T-helper 17 cell (primary cell): Measurements from ENCODE around the gene HS6ST2. TPM values are rescaled to one million over a fixed set of nuclear protein-coding genes. Genes with fewer than 3 reads are reported as not detected.

ENCODE experiments used
- ATAC-seq: fragments of 150-1000 bp; cut with Tn5 transposase; 2 replicates; pipeline ENCODE4 v1.10.0; 2021; ENCODE audit warnings: mild to moderate bottlenecking, moderate library complexity
- DNase-seq, 3 donors: peaks; one replicate each; pipeline versions ENCODE4 v3.0.0 to v3.0.0-alpha.2; 2020 to 2021
- H3K9me3 ChIP-seq: one replicate; pipeline ENCODE4 v1.7.0; 2013; ENCODE audit warnings: low read length, mild to moderate bottlenecking; ENCODE audit not compliant: control insufficient read depth, poor library complexity, severe bottlenecking
- H3K27ac Mint-ChIP-seq: one replicate; pipeline ENCODE4 v1.8.0; 2022; ENCODE audit warnings: mild to moderate bottlenecking, moderate library complexity, mixed read lengths
- H3K27me3 Mint-ChIP-seq: one replicate; pipeline ENCODE4 v1.8.0; 2022; ENCODE audit warnings: mixed read lengths
- H3K36me3 Mint-ChIP-seq: one replicate; pipeline ENCODE4 v1.8.0; 2022; ENCODE audit warnings: low read depth, mixed read lengths
- H3K4me1 Mint-ChIP-seq: one replicate; pipeline ENCODE4 v1.8.0; 2022; ENCODE audit warnings: mild to moderate bottlenecking, mixed read lengths
- H3K4me3 Mint-ChIP-seq: one replicate; pipeline ENCODE4 v1.8.0; 2022; ENCODE audit warnings: mild to moderate bottlenecking, moderate library complexity, mixed read lengths
- total RNA-seq, 4 donors: library from RNA in 2 of 4; stranded (reverse) in 2 of 4; gene quantifications; one replicate each; pipeline ENCODE4 v1.2.3 and lab custom pipeline; 2022 to 2026

HS6ST2 gene
- total RNA-seq, 2 donors from 2014 or later, result not detected

DNA sequence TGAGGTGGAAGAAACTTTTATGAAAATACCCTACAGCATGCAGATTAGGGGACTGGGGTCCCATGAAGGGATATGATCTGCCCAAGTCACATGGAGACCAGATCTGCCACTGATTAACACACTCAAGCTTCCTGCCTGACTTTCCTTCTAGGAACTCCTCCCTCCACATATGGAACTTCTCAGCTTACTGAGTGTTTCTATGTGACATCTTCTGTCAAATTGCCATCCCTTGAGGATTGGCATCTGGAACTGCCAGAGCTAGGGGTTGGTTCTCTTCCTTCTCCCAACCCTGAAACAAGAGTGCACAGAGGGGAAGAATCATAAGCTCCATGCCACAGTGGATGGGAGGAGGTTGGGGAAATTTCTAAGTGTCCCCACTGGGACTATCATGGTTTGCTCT lies 319.0 kb downstream of the HS6ST2 start:
- no peaks in the 10 kb centered on the region for H3K36me3 Mint-ChIP-seq
- DNase-seq (no peak), ATAC-seq (no peak)
- H3K4me1 Mint-ChIP-seq, result no peaks in the 10 kb centered on the region
- H3K27me3 Mint-ChIP-seq, result no peaks in the 10 kb centered on the region
- H3K27ac Mint-ChIP-seq, result no peak overlapping the region
- H3K9me3 ChIP-seq, result no peaks in the 10 kb centered on the region
- no peak overlapping the region for H3K4me3 Mint-ChIP-seq

DNA sequence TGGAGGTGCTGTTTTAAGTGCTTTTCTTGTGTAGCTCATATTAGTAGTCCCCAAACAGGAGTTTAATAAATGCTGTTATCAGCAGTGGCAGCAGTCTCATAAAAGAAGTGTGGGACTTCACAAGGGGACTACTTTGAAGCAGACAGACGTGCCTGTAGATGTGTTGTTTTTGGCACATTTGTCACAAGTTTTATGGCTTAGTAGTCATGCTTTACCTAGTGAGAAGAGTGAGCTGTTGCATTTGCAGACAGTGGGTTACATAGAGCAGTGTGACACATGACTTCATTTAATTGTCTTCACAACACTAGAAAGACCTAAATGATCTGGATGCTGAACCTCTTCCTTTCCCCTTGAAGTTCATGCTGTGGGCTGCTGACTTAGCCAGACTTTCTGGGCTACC lies 320.1 kb downstream of the HS6ST2 start:
- Mint-ChIP-seq H3K27ac (no peak overlapping the region), H3K4me1 (no peaks in the 10 kb centered on the region), H3K36me3 (no peaks in the 10 kb centered on the region), H3K4me3 (no peak overlapping the region), H3K27me3 (no peaks in the 10 kb centered on the region)
- ATAC-seq, result no peak
- DNase-seq, result no peak
- no peaks in the 10 kb centered on the region for H3K9me3 ChIP-seq

DNA sequence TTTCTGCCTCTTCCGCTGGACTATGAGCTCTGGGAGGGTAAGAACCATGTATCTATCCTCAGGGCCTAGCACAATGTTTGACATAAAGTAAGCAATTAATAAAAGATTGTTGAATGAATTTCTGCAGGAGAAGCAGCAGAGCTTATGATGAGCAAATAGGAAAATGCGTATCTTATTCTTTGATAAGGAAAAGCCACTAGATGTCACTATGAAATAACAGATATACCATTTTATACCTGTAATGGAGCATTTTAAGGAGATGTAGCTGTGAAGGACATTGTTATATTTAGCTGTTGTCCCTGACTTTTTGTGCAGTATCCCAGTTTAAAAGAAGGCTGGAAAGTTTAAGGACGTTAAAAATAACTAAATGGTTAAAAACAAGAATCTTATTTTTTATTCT lies 322.3 kb downstream of the HS6ST2 start:
- Mint-ChIP-seq H3K4me3 (no peak overlapping the region), H3K4me1 (no peaks in the 10 kb centered on the region), H3K27me3 (no peaks in the 10 kb centered on the region), H3K27ac (no peak overlapping the region), H3K36me3 (no peaks in the 10 kb centered on the region)
- no peaks in the 10 kb centered on the region for H3K9me3 ChIP-seq
- no peak for ATAC-seq
- DNase-seq, result no peak

- Mint-ChIP-seq H3K27ac (no peak overlapping the region), H3K36me3 (no peaks in the 10 kb centered on the region), H3K27me3 (no peaks in the 10 kb centered on the region), H3K4me1 (no peaks in the 10 kb centered on the region), H3K4me3 (no peak overlapping the region)
- ATAC-seq (no peak), DNase-seq (no peak)
- H3K9me3 ChIP-seq, result no peaks in the 10 kb centered on the region
Observed at GRCh38 chrX:132634521-132634920, 323.9 kb downstream of the HS6ST2 start.

DNA sequence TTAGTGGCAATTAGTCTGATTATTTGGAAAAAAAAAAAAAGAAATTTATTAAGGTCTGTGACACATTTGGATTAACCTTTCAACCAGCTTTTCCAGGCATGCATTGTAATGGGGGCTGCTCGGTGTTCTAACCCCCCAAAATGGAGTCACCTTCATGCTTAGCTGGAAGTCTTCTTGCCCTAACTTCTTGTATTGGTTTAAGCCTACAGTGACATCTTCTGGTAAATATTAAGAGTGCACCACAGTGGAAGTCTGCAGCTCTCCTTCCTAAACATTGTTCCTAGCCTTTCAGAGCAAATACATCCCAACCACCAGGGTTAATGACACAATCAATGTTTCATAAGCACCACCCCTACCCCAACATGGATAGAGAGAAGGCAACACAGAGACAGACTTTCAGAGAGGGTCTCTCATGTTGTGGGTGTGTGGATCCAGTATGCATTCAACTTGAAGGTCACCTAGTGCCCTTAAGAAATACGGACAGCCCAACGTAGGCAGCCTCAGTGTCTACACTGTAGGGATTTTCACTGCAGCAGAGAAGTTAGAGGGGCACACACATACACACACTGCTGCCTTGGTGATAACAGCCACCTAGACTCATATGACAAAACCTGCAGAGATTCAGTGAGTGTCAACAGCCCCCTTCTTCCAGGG lies 326.7 kb downstream of the HS6ST2 start:
- ATAC-seq (peak; percentile 41), DNase-seq (no peak)
- no peak overlapping the region for H3K4me3 Mint-ChIP-seq

GRCh38 chrX:132624466-132624865 lies 334.0 kb downstream of the HS6ST2 start:
- Mint-ChIP-seq H3K4me1 (no peaks in the 10 kb centered on the region), H3K27ac (no peak overlapping the region), H3K4me3 (no peak overlapping the region), H3K36me3 (no peaks in the 10 kb centered on the region), H3K27me3 (no peaks in the 10 kb centered on the region)
- no peaks in the 10 kb centered on the region for H3K9me3 ChIP-seq
- no peak for DNase-seq
- no peak for ATAC-seq

More for the DNA sequence above, 326.7 kb downstream of the HS6ST2 start:
- H3K27me3 Mint-ChIP-seq, result no peaks in the 10 kb centered on the region
- no peaks in the 10 kb centered on the region for H3K4me1 Mint-ChIP-seq
- no peaks in the 10 kb centered on the region for H3K36me3 Mint-ChIP-seq
- no peaks in the 10 kb centered on the region for H3K9me3 ChIP-seq
- H3K27ac Mint-ChIP-seq, result no peak overlapping the region

- DNase-seq (no peak), ATAC-seq (no peak)
- no peaks in the 10 kb centered on the region for H3K4me1 Mint-ChIP-seq
- no peaks in the 10 kb centered on the region for H3K27me3 Mint-ChIP-seq
- no peak overlapping the region for H3K27ac Mint-ChIP-seq
- H3K36me3 Mint-ChIP-seq, result no peaks in the 10 kb centered on the region
- H3K9me3 ChIP-seq, result no peaks in the 10 kb centered on the region
- no peak overlapping the region for H3K4me3 Mint-ChIP-seq
Observed at GRCh38 chrX:132623942-132624341, 334.5 kb downstream of the HS6ST2 start.

DNA sequence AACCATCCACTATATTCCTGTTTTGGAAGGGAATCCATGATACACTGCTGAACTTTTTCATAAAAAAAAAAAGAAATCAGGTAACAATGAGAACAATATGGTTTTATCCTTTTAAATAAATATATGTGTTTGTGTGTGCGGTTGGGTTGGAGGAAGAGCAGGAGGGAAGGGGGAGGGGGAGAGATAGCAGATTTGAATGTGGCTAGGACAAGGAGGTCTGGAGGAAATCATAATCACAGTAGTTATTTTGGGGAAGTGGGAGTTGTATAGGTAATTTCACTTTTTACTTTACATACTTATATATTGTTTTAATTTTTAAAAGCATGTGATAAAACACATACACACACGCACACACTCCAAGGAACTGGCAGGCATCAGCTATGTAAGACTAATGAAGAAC lies 335.1 kb downstream of the HS6ST2 start:
- no peaks in the 10 kb centered on the region for H3K36me3 Mint-ChIP-seq
- no peak overlapping the region for H3K27ac Mint-ChIP-seq
- DNase-seq (no peak), ATAC-seq (no peak)
- no peaks in the 10 kb centered on the region for H3K4me1 Mint-ChIP-seq
- no peaks in the 10 kb centered on the region for H3K9me3 ChIP-seq
- H3K4me3 Mint-ChIP-seq, result no peak overlapping the region
- H3K27me3 Mint-ChIP-seq, result no peaks in the 10 kb centered on the region

DNA sequence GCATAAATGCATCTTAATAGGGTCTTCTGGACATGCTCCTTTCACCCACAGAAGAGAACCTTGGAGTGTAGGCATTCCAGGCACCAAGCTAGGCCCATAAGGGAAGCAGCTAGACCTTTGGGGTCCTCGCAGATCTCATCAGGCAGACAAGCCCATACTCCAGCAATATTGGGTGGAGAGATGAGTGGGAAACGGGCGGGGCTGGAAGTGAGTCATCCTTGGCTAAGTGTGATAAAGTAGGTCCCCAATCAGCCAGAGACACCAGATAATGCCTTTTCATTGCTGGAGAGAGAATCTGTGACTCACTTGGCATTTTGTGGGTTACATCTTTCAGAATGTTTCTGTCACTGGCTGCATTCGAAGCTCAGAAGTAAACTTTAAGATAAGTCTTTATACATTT lies 336.3 kb downstream of the HS6ST2 start:
- Mint-ChIP-seq H3K27ac (no peak overlapping the region), H3K27me3 (no peaks in the 10 kb centered on the region), H3K4me1 (no peaks in the 10 kb centered on the region), H3K36me3 (no peaks in the 10 kb centered on the region), H3K4me3 (no peak overlapping the region)
- DNase-seq, result no peak
- no peaks in the 10 kb centered on the region for H3K9me3 ChIP-seq
- no peak for ATAC-seq

DNA sequence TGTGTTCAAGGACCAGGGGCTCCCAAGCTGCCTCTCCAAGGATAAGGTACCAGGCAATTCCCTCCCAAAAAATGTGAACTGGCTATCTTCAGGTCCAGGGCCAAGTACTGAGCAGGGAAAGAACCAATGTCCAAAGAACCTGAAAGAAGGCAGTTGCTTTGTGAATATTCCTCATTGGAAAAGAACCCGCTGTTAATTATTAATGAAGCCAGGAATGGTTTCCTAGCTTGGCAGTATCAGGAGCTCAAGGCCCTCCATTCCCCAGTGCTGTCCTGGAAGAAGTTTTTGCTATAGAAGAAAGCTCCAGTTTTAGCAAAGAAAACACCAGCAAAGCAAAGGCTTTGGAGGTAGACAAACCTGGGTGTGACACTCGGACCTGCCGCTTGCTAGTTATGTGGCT lies 339.6 kb downstream of the HS6ST2 start:
- Mint-ChIP-seq H3K36me3 (no peaks in the 10 kb centered on the region), H3K4me3 (no peak overlapping the region), H3K4me1 (no peaks in the 10 kb centered on the region), H3K27me3 (no peaks in the 10 kb centered on the region), H3K27ac (no peak overlapping the region)
- ATAC-seq (no peak), DNase-seq (no peak)
- no peaks in the 10 kb centered on the region for H3K9me3 ChIP-seq

GRCh38 chrX:132615391-132616131 lies 342.9 kb downstream of the HS6ST2 start:
- peak; percentile 63 for ATAC-seq
- no peak overlapping the region for H3K4me3 Mint-ChIP-seq
- H3K36me3 Mint-ChIP-seq, result no peaks in the 10 kb centered on the region

DNA sequence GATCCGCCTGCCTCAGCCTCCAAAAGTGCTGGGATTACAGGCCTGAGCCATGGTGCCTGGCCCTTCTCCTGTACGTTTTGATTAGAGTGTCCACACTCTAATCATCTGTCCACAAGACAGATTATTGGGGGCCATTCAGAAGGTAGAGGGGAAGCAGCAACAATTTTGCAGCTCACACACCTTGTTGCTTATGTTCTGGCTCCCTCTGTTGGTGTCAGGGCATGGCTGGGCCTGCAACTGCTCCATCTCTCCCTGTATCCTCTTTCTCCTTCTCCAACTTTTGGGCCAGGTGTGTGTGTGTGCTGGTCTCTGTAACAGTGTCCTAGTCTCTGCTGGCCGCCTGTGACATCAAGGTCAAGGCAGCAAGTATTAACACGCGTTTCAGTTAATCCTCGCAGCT lies 344.1 kb downstream of the HS6ST2 start:
- H3K36me3 Mint-ChIP-seq, result no peaks in the 10 kb centered on the region
- H3K4me3 Mint-ChIP-seq, result no peak overlapping the region
- ATAC-seq (no peak), DNase-seq (no peak)
- H3K27ac Mint-ChIP-seq, result no peak overlapping the region
- H3K4me1 Mint-ChIP-seq, result peaks cover 2% of the 10 kb centered on the region
- no peaks in the 10 kb centered on the region for H3K27me3 Mint-ChIP-seq
- no peaks in the 10 kb centered on the region for H3K9me3 ChIP-seq

More at GRCh38 chrX:132615391-132616131, 342.9 kb downstream of the HS6ST2 start:
- Mint-ChIP-seq H3K27me3 (no peaks in the 10 kb centered on the region), H3K27ac (no peak overlapping the region), H3K4me1 (no peaks in the 10 kb centered on the region)
- H3K9me3 ChIP-seq, result no peaks in the 10 kb centered on the region
- DNase-seq, result peak in 2 of 3 donors; percentile 12 to 14

GRCh38 chrX:132613801-132614200 lies 344.6 kb downstream of the HS6ST2 start:
- DNase-seq, result no peak
- no peaks in the 10 kb centered on the region for H3K9me3 ChIP-seq
- H3K27ac Mint-ChIP-seq, result no peak overlapping the region

More at GRCh38 chrX:132613801-132614200, 344.6 kb downstream of the HS6ST2 start:
- no peak for ATAC-seq
- H3K4me1 Mint-ChIP-seq, result peaks cover 2% of the 10 kb centered on the region
- no peak overlapping the region for H3K4me3 Mint-ChIP-seq
- H3K36me3 Mint-ChIP-seq, result no peaks in the 10 kb centered on the region
- H3K27me3 Mint-ChIP-seq, result no peaks in the 10 kb centered on the region
